Liver (tissue), 9 donors: ENCODE results near the gene COL5A1. TPM values are rescaled to one million over a fixed set of nuclear protein-coding genes. Genes with fewer than 3 reads are reported as not detected.
A peak's percentile ranks its signal among the peaks of the same experiment; 100 is the strongest.

ENCODE experiments used
- DNase-seq: peaks from one replicate; pipeline ENCODE4 v3.0.0-alpha.2; 2017; ENCODE audit warnings: low spot score
- H3K27ac ChIP-seq, 2 donors: one replicate each; pipeline ENCODE4 v1.7.0; 2013; ENCODE audit warnings: inconsistent platforms in 2 of 2, low read length in 2 of 2, control low read depth in 1 of 2, low read depth in 1 of 2, mild to moderate bottlenecking in 1 of 2
- H3K27me3 ChIP-seq, 4 donors: one replicate each; pipeline versions ENCODE4 v1.6.1 to v1.7.0; 2013; ENCODE audit warnings: low read length in 3 of 4, inconsistent platforms in 1 of 4, mild to moderate bottlenecking in 1 of 4, moderate library complexity in 1 of 4; ENCODE audit not compliant: control insufficient read depth in 4 of 4, insufficient read depth in 4 of 4
- H3K36me3 ChIP-seq, 4 donors: one replicate each; pipeline versions ENCODE4 v1.6.1 to v1.7.0; 2013; ENCODE audit warnings: low read length in 3 of 4, mild to moderate bottlenecking in 3 of 4, low read depth in 1 of 4, moderate library complexity in 1 of 4; ENCODE audit not compliant: control insufficient read depth in 4 of 4, insufficient read depth in 3 of 4
- H3K4me1 ChIP-seq, 4 donors: one replicate each; pipeline versions ENCODE4 v1.6.1 to v1.7.0; 2013; ENCODE audit warnings: low read length in 3 of 4, mild to moderate bottlenecking in 3 of 4, moderate library complexity in 1 of 4; ENCODE audit not compliant: control insufficient read depth in 4 of 4, insufficient read depth in 4 of 4
- H3K4me3 ChIP-seq, 3 donors: one replicate each; pipeline versions ENCODE4 v1.6.1 to v1.7.0; 2013; ENCODE audit warnings: low read length in 3 of 3, control low read depth in 1 of 3, low read depth in 1 of 3, mild to moderate bottlenecking in 1 of 3
- H3K9ac ChIP-seq, 2 donors: one replicate each; pipeline ENCODE4 v1.7.0; 2013; ENCODE audit warnings: low read length in 2 of 2, mild to moderate bottlenecking in 2 of 2, moderate library complexity in 2 of 2, control low read depth in 1 of 2, low read depth in 1 of 2
- H3K9me3 ChIP-seq, 4 donors: one replicate each; pipeline versions ENCODE4 v1.6.1 to v1.7.0; 2013; ENCODE audit warnings: low read length in 3 of 4; ENCODE audit not compliant: control insufficient read depth in 4 of 4
- FOXA1 ChIP-seq: IDR thresholded peaks from 2 replicates; pipeline ENCODE4 v1.6.1; 2016; ENCODE audit warnings: antibody characterized with exemption
- FOXA2 ChIP-seq: IDR thresholded peaks from 2 replicates; pipeline ENCODE4 v1.6.1; 2016; ENCODE audit warnings: antibody characterized with exemption
- HNF4G ChIP-seq: IDR thresholded peaks from 2 replicates; pipeline ENCODE4 v1.6.1; 2016; ENCODE audit warnings: antibody characterized with exemption
- MAX ChIP-seq: IDR thresholded peaks from 2 replicates; pipeline ENCODE4 v1.6.1; 2016; ENCODE audit warnings: antibody characterized with exemption
- RAD21 ChIP-seq, 2 donors: IDR thresholded peaks; 2 replicates each; pipeline ENCODE4 v1.6.1; 2016; ENCODE audit warnings: antibody characterized with exemption in 2 of 2, mild to moderate bottlenecking in 2 of 2
- REST ChIP-seq: IDR thresholded peaks from 2 replicates; pipeline ENCODE4 v1.6.1; 2016; ENCODE audit warnings: antibody characterized with exemption, mild to moderate bottlenecking
- RXRA ChIP-seq, 2 donors: IDR thresholded peaks; 2 replicates each; pipeline ENCODE4 v1.6.1; 2017 to 2018; ENCODE audit warnings: antibody characterized with exemption in 2 of 2, mild to moderate bottlenecking in 1 of 2
- SP1 ChIP-seq: IDR thresholded peaks from 2 replicates; pipeline ENCODE4 v1.6.1; 2018; ENCODE audit warnings: antibody characterized with exemption, mild to moderate bottlenecking
- TAF1 ChIP-seq: conservative IDR thresholded peaks from 2 replicates; pipeline ENCODE4 v1.6.1; 2016; ENCODE audit warnings: antibody characterized with exemption, mild to moderate bottlenecking
- YY1 ChIP-seq: IDR thresholded peaks from 2 replicates; pipeline ENCODE4 v1.6.1; 2016; ENCODE audit warnings: antibody characterized with exemption, mild to moderate bottlenecking
- WGBS: extraction: QIAGEN DNeasy Blood & Tissue Kit; methylation state at CpG from one replicate; pipeline ENCODE4 v1.1.7; 2013; 5-methylcytosine and 5-hydroxymethylcytosine counted together
- polyA plus RNA-seq, 2 donors: library from polyadenylated mRNA; stranded (reverse) in 1 of 2; unstranded in 1 of 2; fragments of 200-250 nt in 1 of 2; fragments of >200 nt in 1 of 2; fragmentation: Nextera tagmentation in 1 of 2; extraction: Ambion mirVana in 1 of 2; gene quantifications; one replicate each; pipeline versions ENCODE4 v1.2.1 to v1.2.3, GENCODE V29; 2013 to 2015
- total RNA-seq, 2 donors: library from RNA; depleted of rRNA; stranded (reverse); fragments of >200 nt; gene quantifications; one replicate each; pipeline ENCODE4 v1.2.3, GENCODE V29; 2014
- donor health status: healthy.
- donor health status: healthy.
- donor health status: healthy.
- donor health status: healthy.
- donor health status: healthy.

COL5A1 gene
- total and polyA plus RNA-seq, 4 donors, result 0.67 to 15.6 (median 11.2) TPM

GRCh38 chr9:134594078-134594941 lies 47.3 kb upstream of the COL5A1 start:
- TF ChIP-seq MAX, result no peak
- TF ChIP-seq SP1, result no peak
- TF ChIP-seq REST, result no peak
- H3K27me3 ChIP-seq, result no peaks in the 10 kb centered on the region
- no peak overlapping the region for H3K4me3 ChIP-seq
- peaks cover 0 to 1% (median 0%) of the 10 kb centered on the region in 4 donors for H3K36me3 ChIP-seq
- H3K9me3 ChIP-seq, result no peaks in the 10 kb centered on the region
- peak; percentile 27 for DNase-seq
- H3K4me1 ChIP-seq, result peaks cover 0 to 5% (median 2%) of the 10 kb centered on the region in 4 donors
- H3K9ac ChIP-seq, result no peak overlapping the region
- WGBS, result 89% methylated on average over 15 of the region's 15 CpGs
- no peak overlapping the region for H3K27ac ChIP-seq

- no peak for TF ChIP-seq SP1
- no peak for TF ChIP-seq REST
- no peak for TF ChIP-seq MAX
- TF ChIP-seq FOXA1, result no peak
- TF ChIP-seq RAD21 (IDR thresholded peaks at IDR 0.05), result no peak
- TF ChIP-seq RXRA (IDR thresholded peaks at IDR 0.05), result no peak
- no peak for TF ChIP-seq HNF4G
- no peak for TF ChIP-seq TAF1
- TF ChIP-seq FOXA2, result no peak
- no peak for TF ChIP-seq YY1
- H3K4me1 ChIP-seq, result peaks cover 0 to 5% (median 2%) of the 10 kb centered on the region in 4 donors
- no peaks in the 10 kb centered on the region for H3K27me3 ChIP-seq
- no peak overlapping the region for H3K9ac ChIP-seq
- no peak overlapping the region for H3K27ac ChIP-seq
- H3K9me3 ChIP-seq, result no peaks in the 10 kb centered on the region
- H3K4me3 ChIP-seq, result no peak overlapping the region
- peaks cover 0 to 1% (median 0%) of the 10 kb centered on the region in 4 donors for H3K36me3 ChIP-seq
- 95% methylated on average over 9 of the region's 9 CpGs for WGBS
- peak; percentile 25 for DNase-seq
Observed at GRCh38 chr9:134595014-134595413, 46.6 kb upstream of the COL5A1 start.
